HepG2 (cell line): Measurements from ENCODE around the gene RMI2. TPM values are rescaled to one million over a fixed set of nuclear protein-coding genes. Genes with fewer than 3 reads are reported as not detected.

Experiments used
- ATAC-seq: fragments of 200-7000 bp; cut with Tn5 transposase; 3 replicates; pipeline ENCODE4 v1.9.1; 2020; ENCODE audit warnings: mild to moderate bottlenecking, moderate library complexity
- BruUV-seq: library from RNA; stranded (reverse); fragments of 400-500 nt; replicated peaks from 2 replicates; lab custom pipeline; 2021; lab: Mats Ljungman, UMichigan
- CTCF ChIA-PET: fragments of 300-600 bp; formaldehyde crosslinking; extraction: SDS; loops from one replicate; lab custom pipeline; 2021; ENCODE audit warnings: low total read pairs, inconsistent platforms, low intra/inter-chr PET ratio; lab: Yijun Ruan, JAX
- POLR2A ChIA-PET: fragments of 350-600 bp; sonication (Branson Sonifier 250); formaldehyde crosslinking; loops from one replicate; lab custom pipeline; 2020; ENCODE audit warnings: antibody characterized with exemption, inconsistent platforms; lab: Yijun Ruan, JAX
- DNase-seq: peaks from one replicate; pipeline ENCODE4 v3.0.0-alpha.2; 2015; ENCODE audit warnings: low spot score
- FAIRE-seq: peaks from 3 replicates; lab custom pipeline; 2011; peaks lifted over from hg19 to GRCh38; lab: Jason Lieb, UNC
- H2AFZ ChIP-seq: one replicate; pipeline ENCODE4 v1.6.1; 2011; ENCODE audit warnings: low read length, inconsistent platforms
- H3K27ac ChIP-seq: fragments of 300-600 bp; 3 replicates; pipeline ENCODE4 v1.8.0; 2011; ENCODE audit warnings: mixed run types, mild to moderate bottlenecking, mixed read lengths, low read length, inconsistent platforms; ENCODE audit not compliant: insufficient read depth; ENCODE audit errors: extremely low read length
- H3K27me3 ChIP-seq, 2 experiments: fragments of 200-600 bp in 1 of 2; 2 replicates in 1 of 2; 3 replicates in 1 of 2; pipeline versions ENCODE4 v1.6.0 to v1.8.0; 2011; ENCODE audit warnings: low read length in 2 of 2, mild to moderate bottlenecking in 2 of 2, moderate library complexity in 2 of 2, inconsistent platforms in 1 of 2; ENCODE audit not compliant: insufficient read depth in 2 of 2, control insufficient read depth in 1 of 2
- H3K36me3 ChIP-seq, 2 experiments: fragments of 200-600 bp in 1 of 2; replicated peaks in 1 of 2; 2 replicates in 1 of 2; 3 replicates in 1 of 2; pipeline versions ENCODE4 v1.5.1 to v1.8.0; 2011; ENCODE audit warnings: low read length in 2 of 2, inconsistent platforms in 1 of 2; ENCODE audit not compliant: insufficient read depth in 2 of 2, control insufficient read depth in 1 of 2
- H3K4me1 ChIP-seq: 2 replicates; pipeline ENCODE4 v1.5.1; 2012; ENCODE audit warnings: low read length, inconsistent platforms; ENCODE audit not compliant: insufficient read depth
- H3K4me2 ChIP-seq: 2 replicates; pipeline ENCODE4 v1.6.0; 2011; ENCODE audit warnings: low read depth, low read length, inconsistent platforms
- H3K4me3 ChIP-seq, 3 experiments: fragments of 200-600 bp in 1 of 3; sonication (generic), shearing (Covaris generic) in 1 of 3; replicated peaks in 1 of 3; 2 replicates each; pipeline ENCODE4 v1.5.1; 2011 to 2016; ENCODE audit warnings: low read length in 3 of 3, inconsistent platforms in 2 of 3, low read depth in 2 of 3, mild to moderate bottlenecking in 2 of 3, control low read depth in 1 of 3, mixed read lengths in 1 of 3; ENCODE audit not compliant: insufficient read depth in 1 of 3
- H3K79me2 ChIP-seq: one replicate; pipeline ENCODE4 v1.6.1; 2011; ENCODE audit warnings: low read length, inconsistent platforms; ENCODE audit not compliant: insufficient read depth
- H3K9ac ChIP-seq: 2 replicates; pipeline ENCODE4 v1.6.0; 2011; ENCODE audit warnings: mild to moderate bottlenecking, low read depth, low read length, inconsistent platforms; ENCODE audit not compliant: insufficient read depth
- H3K9me3 ChIP-seq: 2 replicates; pipeline ENCODE4 v1.5.1; 2012; ENCODE audit warnings: mild to moderate bottlenecking, low read length
- H4K20me1 ChIP-seq: 2 replicates; pipeline ENCODE4 v1.6.0; 2011; ENCODE audit warnings: inconsistent platforms, mild to moderate bottlenecking, low read length, moderate library complexity; ENCODE audit not compliant: insufficient read depth
- ATRX ChIP-seq: sonication (generic); formaldehyde crosslinking; IDR thresholded peaks from 2 replicates; pipeline ENCODE4 v1.4.0; 2020; ENCODE audit warnings: missing genetic modification reagents, borderline replicate concordance
- BHLHE40 ChIP-seq: IDR thresholded peaks from 2 replicates; pipeline ENCODE4 v1.6.1; 2011; ENCODE audit warnings: low read length, improper control_type of control experiment
- CEBPB ChIP-seq: IDR thresholded peaks from 2 replicates; pipeline ENCODE4 v1.6.1; 2011; ENCODE audit warnings: low read depth, low read length, improper control_type of control experiment, borderline replicate concordance
- FOXA3 ChIP-seq: IDR thresholded peaks from 2 replicates; pipeline ENCODE4 v1.6.1; 2016; ENCODE audit warnings: missing genetic modification reagents, missing compliant biosample characterization
- KDM2A ChIP-seq: sonication (generic); formaldehyde crosslinking; IDR thresholded peaks from 2 replicates; pipeline ENCODE4 v1.4.0; 2020; ENCODE audit warnings: low read depth, missing genetic modification reagents, borderline replicate concordance
- MATR3 ChIP-seq: sonication (generic); formaldehyde crosslinking; IDR thresholded peaks from 2 replicates; pipeline ENCODE4 v1.4.0; 2020; ENCODE audit warnings: missing genetic modification reagents
- MEF2D ChIP-seq: sonication (generic); formaldehyde crosslinking; IDR thresholded peaks from 2 replicates; pipeline ENCODE4 v1.5.1; 2020; ENCODE audit warnings: mild to moderate bottlenecking, missing genetic modification reagents
- MLXIP ChIP-seq: sonication (generic); formaldehyde crosslinking; IDR thresholded peaks from 2 replicates; pipeline ENCODE4 v1.9.0; 2021; ENCODE audit warnings: missing genetic modification reagents, borderline replicate concordance
- MTERF4 ChIP-seq: sonication (generic); formaldehyde crosslinking; IDR thresholded peaks from 2 replicates; pipeline ENCODE4 v1.8.0; 2023; ENCODE audit warnings: mild to moderate bottlenecking, missing genetic modification reagents
- NFKBIZ ChIP-seq: IDR thresholded peaks from 2 replicates; pipeline ENCODE4 v1.6.1; 2018; ENCODE audit warnings: missing genetic modification reagents, missing compliant biosample characterization
- POLR2AphosphoS5 ChIP-seq: IDR thresholded peaks from 2 replicates; pipeline ENCODE4 v1.6.1; 2012; ENCODE audit warnings: low read depth, low read length
- SPEN ChIP-seq: sonication (generic); formaldehyde crosslinking; IDR thresholded peaks from 2 replicates; pipeline ENCODE4 v1.5.1; 2020; ENCODE audit warnings: low read depth, mild to moderate bottlenecking, missing genetic modification reagents
- ZNF317 ChIP-seq: sonication (generic); formaldehyde crosslinking; IDR thresholded peaks from 2 replicates; pipeline ENCODE4 v1.5.0; 2020; ENCODE audit warnings: mild to moderate bottlenecking, missing genetic modification reagents
- ZNF337 ChIP-seq: sonication (generic); formaldehyde crosslinking; IDR thresholded peaks from 2 replicates; pipeline ENCODE4 v1.5.1; 2020; ENCODE audit warnings: missing genetic modification reagents, low read depth, mild to moderate bottlenecking, borderline replicate concordance
- ZNF496 ChIP-seq: sonication (generic); formaldehyde crosslinking; IDR thresholded peaks from 2 replicates; pipeline ENCODE4 v1.8.1; 2023; ENCODE audit warnings: mild to moderate bottlenecking, moderate library complexity, missing genetic modification reagents; ENCODE audit not compliant: insufficient replicate concordance
- WGBS: methylation state at CpG from one replicate; pipeline ENCODE4 v1.1.6; 2017; ENCODE audit warnings: low lambda C conversion rate; 5-methylcytosine and 5-hydroxymethylcytosine counted together
- in situ Hi-C: cut with HindIII; loops from 2 replicates; pipeline ENCODE4 v1.10.0; 2017; ENCODE audit warnings: low pct_unique_long_range_greater_than_20kb; ENCODE audit not compliant: extremely low pct_ligation_motif_present
- intact Hi-C: fragments of 100-400 bp; cut with micrococcal nuclease; formaldehyde crosslinking; loops from one replicate; pipeline ENCODE4 v1.10.0; 2022; ENCODE audit not compliant: unreplicated experiment
- polyA plus RNA-seq, 8 experiments: library from polyadenylated mRNA; depleted of rRNA in 3 of 8; stranded (reverse) in 7 of 8; unstranded in 1 of 8; fragments of >200 nt; fragmentation: Illumina TruSeq in 4 of 8; extraction: Trizol in 4 of 8; gene quantifications; 2 replicates each; pipeline versions ENCODE4 v1.2.1 to v1.2.3, GENCODE V29; 2011 to 2016; ENCODE audit warnings: low read depth in 4 of 8, missing spikeins in 1 of 8, mixed read lengths in 1 of 8; ENCODE audit not compliant: insufficient read depth in 1 of 8
- total RNA-seq, 5 experiments: library from RNA; depleted of rRNA; stranded (reverse); fragments of >200 nt; fragmentation: Illumina TruSeq; extraction: Trizol; gene quantifications; 2 replicates each; pipeline ENCODE4 v1.2.3, GENCODE V29; 2016; ENCODE audit warnings: low read depth in 1 of 5

RMI2 gene
- total and polyA plus RNA-seq, 2 of the 13 experiments (the other 11 are each of a cell fraction or from before 2014, with no cell fraction given), result 24.5 to 55.7 TPM

GRCh38 chr16:11296706-11297491, 48.4 kb upstream of the RMI2 start:
- FAIRE-seq (peak; percentile 87), DNase-seq (peak; percentile 87), ATAC-seq (peak; percentile 80)
- Histone ChIP-seq H2AFZ (no peak overlapping the region), H3K36me3 (no peaks in the 10 kb centered on the region), H3K27me3 (no peaks in the 10 kb centered on the region), H3K79me2 (no peaks in the 10 kb centered on the region), H3K4me2 (peak overlapping the region; percentile 80), H3K27ac (peak overlapping the region; percentile 68), H3K9me3 (no peaks in the 10 kb centered on the region), H4K20me1 (no peaks in the 10 kb centered on the region), H3K4me1 (peaks cover 97% of the 10 kb centered on the region), H3K4me3 (peak overlapping the region; percentile 15 to 67 (median 41)), H3K9ac (peak overlapping the region; percentile 48)
- ChIA-PET CTCF (interaction anchor here (0.9 kb wide), 1 partner anchor 60 kb away, joined by 3 read pairs; no protein-coding TSS in a partner anchor), POLR2A (interaction anchor here (0.6 to 6.2 kb wide), 26 partner anchors 9 to 162 kb away, joined by 3 to 167 read pairs (median 5); partner anchors contain the start of genes PRM1, PRM2, PRM3 and SOCS1)
- intact Hi-C loops, result loop anchor here (2.0 to 5.0 kb wide), 4 partner anchors 16 to 190 kb away; partner anchors contain the start of genes PRM1 and SOCS1
- 0% methylated on average over 9 of the region's 10 CpGs for WGBS
- BruUV-seq, result no TSS peak
- in situ Hi-C loops, result no loop called here
- TF ChIP-seq FOXA3 (CRISPR knock-in tag) (peak; percentile 93), MTERF4 (CRISPR knock-in tag) (peak; percentile 51; the same call in 1 of the 2 replicates), ZNF337 (no peak), MATR3 (no peak), SPEN (CRISPR knock-in tag) (0 out of 2 replicates have a peak, but pooled peaks have one; percentile 1), ATRX (CRISPR knock-in tag) (no peak), ZNF496 (CRISPR knock-in tag) (no peak), MEF2D (CRISPR knock-in tag) (peak; percentile 74), BHLHE40 (peak; percentile 83), ZNF317 (CRISPR knock-in tag) (peak; percentile 79), CEBPB (no peak), POLR2AphosphoS5 (peak; percentile 89), NFKBIZ (0 out of 2 replicates have a peak, but pooled peaks have one; percentile 74), KDM2A (CRISPR knock-in tag) (peak; percentile 9; the same call in 1 of the 2 replicates), MLXIP (no peak; the same call in 1 of the 2 replicates)
